Fibroblast of lung (primary cell): ENCODE data around the gene CD300LF. TPM values are rescaled to one million over a fixed set of nuclear protein-coding genes. Genes with fewer than 3 reads are reported as not detected.

Experiments used
- DNase-seq, 2 donors: peaks; one replicate each; pipeline versions ENCODE4 v3.0.0 to v3.0.0-alpha.2; 2010; ENCODE audit warnings: low read depth in 2 of 2
- H2AFZ ChIP-seq: 2 replicates; pipeline ENCODE4 v1.5.1; 2012; ENCODE audit warnings: low read length, control low read depth, inconsistent platforms
- H3K27ac ChIP-seq: 2 replicates; pipeline ENCODE4 v1.5.1; 2011; ENCODE audit warnings: low read length, control low read depth; ENCODE audit not compliant: insufficient read depth
- H3K27me3 ChIP-seq: 2 replicates; pipeline ENCODE4 v1.5.1; 2011; ENCODE audit warnings: mild to moderate bottlenecking, low read length; ENCODE audit not compliant: control insufficient read depth, insufficient read depth
- H3K36me3 ChIP-seq: 2 replicates; pipeline ENCODE4 v1.5.1; 2011; ENCODE audit warnings: low read length; ENCODE audit not compliant: control insufficient read depth, insufficient read depth
- H3K4me1 ChIP-seq: 2 replicates; pipeline ENCODE4 v1.5.1; 2011; ENCODE audit warnings: low read length; ENCODE audit not compliant: control insufficient read depth, insufficient read depth; ENCODE audit errors: extremely low read depth
- H3K4me2 ChIP-seq: 2 replicates; pipeline ENCODE4 v1.5.1; 2011; ENCODE audit warnings: low read length, control low read depth; ENCODE audit not compliant: insufficient read depth; ENCODE audit errors: extremely low read depth
- H3K4me3 ChIP-seq, 4 experiments: fragments of 200-600 bp in 1 of 4; sonication (generic) in 1 of 4; replicated peaks in 1 of 4; 2 replicates each; pipeline ENCODE4 v1.5.1; 2011 to 2016; ENCODE audit warnings: low read length in 4 of 4, low read depth in 3 of 4, mild to moderate bottlenecking in 3 of 4, control low read depth in 2 of 4, inconsistent platforms in 1 of 4, mixed read lengths in 1 of 4; ENCODE audit not compliant: insufficient read depth in 1 of 4; ENCODE audit errors: control extremely low read depth in 1 of 4
- H3K79me2 ChIP-seq: 2 replicates; pipeline ENCODE4 v1.5.1; 2012; ENCODE audit warnings: mild to moderate bottlenecking, low read length, inconsistent platforms; ENCODE audit not compliant: control insufficient read depth, insufficient read depth
- H3K9ac ChIP-seq: 2 replicates; pipeline ENCODE4 v1.5.1; 2011; ENCODE audit warnings: mild to moderate bottlenecking, low read length, control low read depth; ENCODE audit not compliant: insufficient read depth
- H3K9me3 ChIP-seq: 2 replicates; pipeline ENCODE4 v1.5.1; 2012; ENCODE audit warnings: low read depth, low read length; ENCODE audit not compliant: control insufficient read depth, insufficient read depth
- H4K20me1 ChIP-seq: 2 replicates; pipeline ENCODE4 v1.5.1; 2011; ENCODE audit warnings: low read length; ENCODE audit not compliant: control insufficient read depth, insufficient read depth; ENCODE audit errors: extremely low read depth
- CTCF ChIP-seq, 2 donors: IDR thresholded peaks in 1 of 2; conservative IDR thresholded peaks in 1 of 2; 1 replicate in 1 of 2; 2 replicates in 1 of 2; pipeline ENCODE4 v1.5.1; 2011 to 2012; ENCODE audit warnings: low read length in 2 of 2, control low read depth in 1 of 2, inconsistent platforms in 1 of 2, low read depth in 1 of 2, mild to moderate bottlenecking in 1 of 2
- EZH2 ChIP-seq: IDR thresholded peaks from 2 replicates; pipeline ENCODE4 v1.5.1; 2012; ENCODE audit warnings: low read length, control low read depth, mild to moderate bottlenecking; ENCODE audit errors: missing control alignments
- polyA plus RNA-seq, 2 donors: library from polyadenylated mRNA; depleted of rRNA in 1 of 2; stranded (reverse) in 1 of 2; unstranded in 1 of 2; fragments of >200 nt; gene quantifications; 2 replicates each; pipeline ENCODE4 v1.2.1, GENCODE V29; 2011 to 2012; ENCODE audit warnings: missing spikeins in 1 of 2
- total RNA-seq: library from RNA; depleted of rRNA; stranded (reverse); fragments of >200 nt; gene quantifications from 2 replicates; pipeline ENCODE4 v1.2.1, GENCODE V29; 2014

The CD300LF gene
- total and polyA plus RNA-seq, 2 donors (not counting 1 experiment from before 2014, with no cell fraction given): not detected

GRCh38 chr17:74654742-74655141 is 58.0 kb downstream of the CD300LF start:
- no peak overlapping the region for H3K27ac ChIP-seq

GRCh38 chr17:74652020-74652419 is 60.7 kb downstream of the CD300LF start:
- no peaks in the 10 kb centered on the region for H3K79me2 ChIP-seq
- DNase-seq: no peak
- no peak overlapping the region for H3K9ac ChIP-seq
- H3K36me3 ChIP-seq: no peaks in the 10 kb centered on the region
- no peaks in the 10 kb centered on the region for H3K9me3 ChIP-seq
- H3K4me1 ChIP-seq: no peaks in the 10 kb centered on the region
- no peak overlapping the region for H3K4me2 ChIP-seq
- H2AFZ ChIP-seq: no peak overlapping the region
- H4K20me1 ChIP-seq: no peaks in the 10 kb centered on the region
- H3K27ac ChIP-seq: no peak overlapping the region
- H3K4me3 ChIP-seq: no peak overlapping the region
- TF ChIP-seq CTCF (conservative IDR thresholded peaks at IDR 0.05 in 1 of 2, IDR thresholded peaks at IDR 0.05 in 1 of 2; ENCODE audit: low read depth in 1 of 2, low read length in 2 of 2) (no peak), EZH2 (no peak)
- H3K27me3 ChIP-seq: no peaks in the 10 kb centered on the region

More at GRCh38 chr17:74654742-74655141, 58.0 kb downstream of the CD300LF start:
- Histone ChIP-seq H3K27me3 (no peaks in the 10 kb centered on the region), H4K20me1 (no peaks in the 10 kb centered on the region), H3K79me2 (no peaks in the 10 kb centered on the region), H3K9ac (no peak overlapping the region), H2AFZ (no peak overlapping the region), H3K4me2 (no peak overlapping the region), H3K4me1 (no peaks in the 10 kb centered on the region), H3K4me3 (no peak overlapping the region), H3K9me3 (no peaks in the 10 kb centered on the region), H3K36me3 (no peaks in the 10 kb centered on the region)
- DNase-seq: no peak
- TF ChIP-seq EZH2 (no peak), CTCF (conservative IDR thresholded peaks at IDR 0.05 in 1 of 2, IDR thresholded peaks at IDR 0.05 in 1 of 2; ENCODE audit: low read depth in 1 of 2, low read length in 2 of 2) (no peak)

GRCh38 chr17:74649909-74650308 is 62.8 kb downstream of the CD300LF start:
- Histone ChIP-seq H4K20me1 (no peaks in the 10 kb centered on the region), H3K27me3 (no peaks in the 10 kb centered on the region), H3K36me3 (no peaks in the 10 kb centered on the region), H3K9ac (no peak overlapping the region), H3K27ac (no peak overlapping the region), H3K79me2 (no peaks in the 10 kb centered on the region), H3K4me2 (no peak overlapping the region), H3K4me1 (no peaks in the 10 kb centered on the region), H2AFZ (no peak overlapping the region), H3K4me3 (no peak overlapping the region), H3K9me3 (no peaks in the 10 kb centered on the region)
- DNase-seq: no peak
- TF ChIP-seq EZH2: no peak
- TF ChIP-seq CTCF (conservative IDR thresholded peaks at IDR 0.05 in 1 of 2, IDR thresholded peaks at IDR 0.05 in 1 of 2; ENCODE audit: low read depth in 1 of 2, low read length in 2 of 2): no peak
